Kidney (tissue), 14 donors: ENCODE measurements around the gene LURAP1L. TPM values are rescaled to one million over a fixed set of nuclear protein-coding genes. Genes with fewer than 3 reads are reported as not detected.
A peak's percentile ranks its signal among the peaks of the same experiment; 100 is the strongest.
"Not testable (repeated sequence)": the region's sequence is repeated elsewhere in the genome, so short reads cannot be mapped to it uniquely, and the experiment has no call there.

Source experiments
- DNase-seq, 5 donors: peaks; one replicate each; pipeline ENCODE4 v3.0.0-alpha.2; 2013 to 2020
- FAIRE-seq: peaks from 2 replicates; lab custom pipeline; 2012; peaks lifted over from hg19 to GRCh38; lab: Jason Lieb, UNC
- H3K27ac ChIP-seq, 2 donors: one replicate each; pipeline ENCODE4 v1.7.0; 2013; ENCODE audit warnings: low read depth in 2 of 2, low read length in 2 of 2, inconsistent platforms in 1 of 2
- H3K27me3 ChIP-seq: one replicate; pipeline ENCODE4 v1.7.1; 2013; ENCODE audit warnings: low read length, inconsistent platforms; ENCODE audit not compliant: control insufficient read depth, insufficient read depth
- H3K36me3 ChIP-seq, 3 donors: one replicate each; pipeline versions ENCODE4 v1.7.0 to v1.7.1; 2013; ENCODE audit warnings: low read length in 3 of 3, control low read depth in 1 of 3, inconsistent platforms in 1 of 3; ENCODE audit not compliant: insufficient read depth in 3 of 3, control insufficient read depth in 2 of 3
- H3K4me1 ChIP-seq, 3 donors: one replicate each; pipeline versions ENCODE4 v1.7.0 to v1.7.1; 2013; ENCODE audit warnings: low read length in 3 of 3, inconsistent platforms in 1 of 3, low read depth in 1 of 3; ENCODE audit not compliant: control insufficient read depth in 2 of 3, insufficient read depth in 2 of 3
- H3K4me3 ChIP-seq, 3 donors: one replicate each; pipeline versions ENCODE4 v1.7.0 to v1.8.1; 2013; ENCODE audit warnings: low read length in 3 of 3, control low read depth in 1 of 3, inconsistent platforms in 1 of 3
- H3K9ac ChIP-seq, 3 donors: one replicate each; pipeline versions ENCODE4 v1.7.0 to v1.7.1; 2013; ENCODE audit warnings: low read length in 3 of 3, control low read depth in 1 of 3, inconsistent platforms in 1 of 3
- H3K9me3 ChIP-seq, 3 donors: one replicate each; pipeline versions ENCODE4 v1.7.0 to v1.7.1; 2013; ENCODE audit warnings: low read length in 3 of 3, control low read depth in 1 of 3, inconsistent platforms in 1 of 3; ENCODE audit not compliant: control insufficient read depth in 2 of 3, insufficient read depth in 1 of 3
- CTCF ChIP-seq: IDR thresholded peaks from 3 replicates; pipeline ENCODE4 v1.5.1; 2012; ENCODE audit warnings: mild to moderate bottlenecking, moderate library complexity, borderline replicate concordance; ENCODE audit not compliant: insufficient read depth; ENCODE audit errors: extremely low read depth
- intact Hi-C: fragments of 100-400 bp; cut with DNase I; formaldehyde crosslinking; loops from one replicate; pipeline ENCODE4 v1.11.1; 2022
- polyA plus RNA-seq: library from polyadenylated mRNA; stranded (reverse); fragments of 350-450 nt; fragmentation: Illumina TruSeq; extraction: RNeasy Lipid Tissue Mini Kit (QIAGEN cat#74804); gene quantifications from one replicate; pipeline ENCODE4 v1.2.3, GENCODE V29; 2014; ENCODE audit warnings: low read depth, low replicate concordance; ENCODE audit not compliant: insufficient read depth
- total RNA-seq: library from RNA; stranded (reverse); fragmentation: NEBNext Ultra II Directional; extraction: Animal tissue kit (Norgen Biotek cat#: 25700); gene quantifications from one replicate; pipeline ENCODE4 v1.2.1, GENCODE V29; 2021
- donor health status: control.
- donor health status: control.
- donor health status: control.
- donor health status: control.
- donor health status: control.
- donor health status: DM: yes; HTN: yes; CAD: no.
- donor health status: Normal renal cell carcinoma (clear cell type).

Gene LURAP1L
- total and polyA plus RNA-seq, 2 donors from 2014 or later = 3.8 to 11.1 TPM

GRCh38 chr9:12862611-12863410, 88.0 kb downstream of the LURAP1L start:
- Histone ChIP-seq H3K4me3 (no peak overlapping the region), H3K27ac (no peak overlapping the region), H3K9me3 (no peaks in the 10 kb centered on the region), H3K9ac (no peak overlapping the region), H3K27me3 (no peaks in the 10 kb centered on the region), H3K4me1 (no peaks in the 10 kb centered on the region), H3K36me3 (no peaks in the 10 kb centered on the region)
- intact Hi-C loops = no loop called here
- peak in 2 of 5 donors; percentile 40 to 60 for DNase-seq
- no peak for FAIRE-seq
- no peak for TF ChIP-seq CTCF

- no peak overlapping the region for H3K27ac ChIP-seq
- H3K4me1 ChIP-seq = no peaks in the 10 kb centered on the region
- H3K4me3 ChIP-seq = no peak overlapping the region
- H3K9me3 ChIP-seq = no peaks in the 10 kb centered on the region
- no peaks in the 10 kb centered on the region for H3K36me3 ChIP-seq
- no peak overlapping the region for H3K9ac ChIP-seq
- no peaks in the 10 kb centered on the region for H3K27me3 ChIP-seq
- FAIRE-seq (no peak), DNase-seq (peak in 2 of 5 donors; percentile 55 to 67)
- intact Hi-C loops = no loop called here
- no peak for TF ChIP-seq CTCF
Observed at GRCh38 chr9:12863618-12864017, 88.8 kb downstream of the LURAP1L start.

- H3K9me3 ChIP-seq, FAIRE-seq, H3K4me1 ChIP-seq, DNase-seq, H3K27me3 ChIP-seq, H3K27ac ChIP-seq, H3K9ac ChIP-seq, H3K36me3 ChIP-seq, intact Hi-C loops, H3K4me3 ChIP-seq: not testable (repeated sequence)
Observed at GRCh38 chr9:12865380-12865779, 90.6 kb downstream of the LURAP1L start.

Other genes with a start within 250 kb of the LURAP1L start
- gene TYRP1, start 81.6 kb upstream of the LURAP1L start, total RNA-seq = 0.41 TPM
- gene TYRP1, start 81.6 kb upstream of the LURAP1L start, polyA plus RNA-seq = 10.0 TPM